A673 (cell line): Measurements from ENCODE around the gene OR2V1.

Experiments used
- EZH2 ChIP-seq: fragments of 200-600 bp; sonication (generic); IDR thresholded peaks from 2 replicates; pipeline ENCODE4 v1.6.1; 2017; ENCODE audit warnings: borderline replicate concordance, low read depth, mild to moderate bottlenecking, mixed read lengths, antibody characterized with exemption, low read length; ENCODE audit not compliant: poor library complexity, severe bottlenecking
- TF ChIP-seq, protein P1 (sequence below): fragments of 300-800, 200-600 bp; sonication (generic); conservative IDR thresholded peaks from 2 replicates; pipeline ENCODE4 v1.5.1; 2017; ENCODE audit warnings: low read depth, mild to moderate bottlenecking, antibody characterized with exemption, low read length, moderate library complexity, mixed read lengths

DNA sequence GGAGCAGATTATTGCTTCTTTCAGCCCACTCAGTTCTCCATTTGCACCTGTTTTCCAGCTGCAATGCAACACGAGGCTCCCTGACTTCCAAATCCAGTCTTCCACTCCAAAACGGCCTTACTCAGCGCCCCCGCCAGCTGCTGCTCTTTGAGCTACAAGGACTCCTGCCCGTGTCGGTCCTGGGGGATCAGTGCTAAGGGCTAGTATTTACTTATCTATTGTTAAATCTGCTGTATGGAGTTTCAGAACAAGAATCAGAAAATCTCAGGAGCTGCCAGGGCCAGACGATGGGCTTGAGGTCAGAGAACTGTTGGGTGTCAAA is 44.1 kb downstream of the OR2V1 start:
- TF ChIP-seq, protein P1, sequence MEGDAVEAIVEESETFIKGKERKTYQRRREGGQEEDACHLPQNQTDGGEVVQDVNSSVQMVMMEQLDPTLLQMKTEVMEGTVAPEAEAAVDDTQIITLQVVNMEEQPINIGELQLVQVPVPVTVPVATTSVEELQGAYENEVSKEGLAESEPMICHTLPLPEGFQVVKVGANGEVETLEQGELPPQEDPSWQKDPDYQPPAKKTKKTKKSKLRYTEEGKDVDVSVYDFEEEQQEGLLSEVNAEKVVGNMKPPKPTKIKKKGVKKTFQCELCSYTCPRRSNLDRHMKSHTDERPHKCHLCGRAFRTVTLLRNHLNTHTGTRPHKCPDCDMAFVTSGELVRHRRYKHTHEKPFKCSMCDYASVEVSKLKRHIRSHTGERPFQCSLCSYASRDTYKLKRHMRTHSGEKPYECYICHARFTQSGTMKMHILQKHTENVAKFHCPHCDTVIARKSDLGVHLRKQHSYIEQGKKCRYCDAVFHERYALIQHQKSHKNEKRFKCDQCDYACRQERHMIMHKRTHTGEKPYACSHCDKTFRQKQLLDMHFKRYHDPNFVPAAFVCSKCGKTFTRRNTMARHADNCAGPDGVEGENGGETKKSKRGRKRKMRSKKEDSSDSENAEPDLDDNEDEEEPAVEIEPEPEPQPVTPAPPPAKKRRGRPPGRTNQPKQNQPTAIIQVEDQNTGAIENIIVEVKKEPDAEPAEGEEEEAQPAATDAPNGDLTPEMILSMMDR, result no peak
- TF ChIP-seq EZH2, result no peak
